ENCODE data around the gene SH3PXD2A. TPM values are rescaled to one million over a fixed set of nuclear protein-coding genes. Genes with fewer than 3 reads are reported as not detected.
A peak's percentile ranks its signal among the peaks of the same experiment; 100 is the strongest.

Gene SH3PXD2A
- total and polyA plus RNA-seq, 9 of the 15 experiments (the other 6 are each of a cell fraction or from before 2014, with no cell fraction given), result 0.41 to 9.3 (median 2.5) TPM

DNA sequence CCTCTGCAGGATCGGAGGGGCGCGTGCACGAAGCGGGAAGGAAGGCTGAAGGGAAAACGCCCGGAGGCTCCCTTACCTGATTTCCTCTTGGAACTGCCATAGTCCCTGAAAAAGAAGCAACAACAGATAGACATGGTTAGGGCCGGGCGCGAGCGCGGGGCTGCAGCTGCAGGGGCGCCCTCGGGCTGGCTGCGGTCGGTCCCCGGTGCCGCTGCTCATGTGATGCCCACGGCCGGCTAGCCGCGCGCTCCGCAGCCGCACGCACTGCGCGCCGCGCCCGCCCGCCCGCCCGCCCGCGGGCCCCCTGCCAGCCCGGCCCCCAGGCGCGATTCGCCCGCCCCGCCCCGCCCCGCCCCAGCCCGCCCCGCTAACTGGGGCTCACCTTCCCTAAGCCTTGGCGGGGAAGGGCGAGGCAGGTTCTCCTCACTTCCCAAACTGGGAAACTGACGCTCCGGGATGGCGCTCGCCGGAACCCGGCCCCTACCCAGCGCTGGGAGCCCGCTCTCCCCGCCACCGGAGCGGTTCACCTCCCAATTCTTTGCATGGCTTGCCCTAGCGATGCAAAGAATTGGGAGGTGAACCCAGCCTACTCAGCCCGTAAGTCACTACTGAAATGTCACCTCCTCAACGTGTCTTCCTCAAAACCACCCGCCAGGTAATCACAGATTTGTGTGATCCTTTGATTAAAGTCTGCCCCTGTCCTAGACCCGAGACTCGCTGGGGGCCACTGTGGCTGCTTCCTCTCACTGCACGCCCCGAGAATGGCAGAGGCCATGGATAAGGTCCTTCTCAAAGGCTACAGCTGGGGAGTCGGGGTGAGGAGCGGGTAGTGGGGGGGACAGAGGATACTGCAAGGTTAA, 162.2 kb downstream of the SH3PXD2A start:
- H2AFZ ChIP-seq (ENCODE audit: low read depth, low read length), result peak overlapping the region; percentile 77
- POLR2A ChIA-PET, result no interaction called here
- TF ChIP-seq ZNF766 (CRISPR knock-in tag; conservative IDR thresholded peaks at IDR 0.05) (no peak), ELF1 (tag; IDR thresholded peaks at IDR 0.05) (0 out of 2 replicates have a peak, but pooled peaks have one; percentile 20), BHLHE40 (IDR thresholded peaks at IDR 0.05; ENCODE audit: low read length) (no peak), POLR2G (IDR thresholded peaks at IDR 0.05; ENCODE audit: low read depth, low read length) (0 out of 2 replicates have a peak, but pooled peaks have one; percentile 28), CEBPG (CRISPR knock-in tag; IDR thresholded peaks at IDR 0.05) (no peak), CEBPG (tag; conservative IDR thresholded peaks at IDR 0.05 in 1 of 2, IDR thresholded peaks at IDR 0.05 in 1 of 2) (no peak), RCOR1 (IDR thresholded peaks at IDR 0.05; ENCODE audit: borderline replicate concordance in 1 of 2, low read depth in 2 of 2, low read length in 2 of 2) (no peak), PHF8 (IDR thresholded peaks at IDR 0.05; ENCODE audit: borderline replicate concordance, low read length) (peak; percentile 25; the same call in 1 of the 2 replicates), RBFOX2 (IDR thresholded peaks at IDR 0.05; ENCODE audit: low read depth, low read length) (peak; percentile 26; the same call in 1 of the 2 replicates)
- TF ChIP-seq, protein P1, sequence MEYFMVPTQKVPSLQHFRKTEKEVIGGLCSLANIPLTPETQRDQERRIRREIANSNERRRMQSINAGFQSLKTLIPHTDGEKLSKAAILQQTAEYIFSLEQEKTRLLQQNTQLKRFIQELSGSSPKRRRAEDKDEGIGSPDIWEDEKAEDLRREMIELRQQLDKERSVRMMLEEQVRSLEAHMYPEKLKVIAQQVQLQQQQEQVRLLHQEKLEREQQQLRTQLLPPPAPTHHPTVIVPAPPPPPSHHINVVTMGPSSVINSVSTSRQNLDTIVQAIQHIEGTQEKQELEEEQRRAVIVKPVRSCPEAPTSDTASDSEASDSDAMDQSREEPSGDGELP (CRISPR knock-in tag; IDR thresholded peaks at IDR 0.05; ENCODE audit: borderline replicate concordance), result peak; percentile 32; the same call in 1 of the 2 replicates
- TF ChIP-seq, protein P2, sequence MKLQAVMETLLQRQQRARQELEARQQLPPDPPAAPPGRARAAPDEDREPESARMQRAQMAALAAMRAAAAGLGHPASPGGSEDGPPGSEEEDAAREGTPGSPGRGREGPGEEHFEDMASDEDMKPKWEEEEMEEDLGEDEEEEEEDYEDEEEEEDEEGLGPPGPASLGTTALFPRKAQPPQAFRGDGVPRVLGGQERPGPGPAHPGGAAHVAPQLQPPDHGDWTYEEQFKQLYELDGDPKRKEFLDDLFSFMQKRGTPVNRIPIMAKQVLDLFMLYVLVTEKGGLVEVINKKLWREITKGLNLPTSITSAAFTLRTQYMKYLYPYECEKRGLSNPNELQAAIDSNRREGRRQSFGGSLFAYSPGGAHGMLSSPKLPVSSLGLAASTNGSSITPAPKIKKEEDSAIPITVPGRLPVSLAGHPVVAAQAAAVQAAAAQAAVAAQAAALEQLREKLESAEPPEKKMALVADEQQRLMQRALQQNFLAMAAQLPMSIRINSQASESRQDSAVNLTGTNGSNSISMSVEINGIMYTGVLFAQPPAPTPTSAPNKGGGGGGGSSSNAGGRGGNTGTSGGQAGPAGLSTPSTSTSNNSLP (IDR thresholded peaks at IDR 0.05; ENCODE audit: borderline replicate concordance, low read depth, low read length), result no peak
- TF ChIP-seq, protein P3, sequence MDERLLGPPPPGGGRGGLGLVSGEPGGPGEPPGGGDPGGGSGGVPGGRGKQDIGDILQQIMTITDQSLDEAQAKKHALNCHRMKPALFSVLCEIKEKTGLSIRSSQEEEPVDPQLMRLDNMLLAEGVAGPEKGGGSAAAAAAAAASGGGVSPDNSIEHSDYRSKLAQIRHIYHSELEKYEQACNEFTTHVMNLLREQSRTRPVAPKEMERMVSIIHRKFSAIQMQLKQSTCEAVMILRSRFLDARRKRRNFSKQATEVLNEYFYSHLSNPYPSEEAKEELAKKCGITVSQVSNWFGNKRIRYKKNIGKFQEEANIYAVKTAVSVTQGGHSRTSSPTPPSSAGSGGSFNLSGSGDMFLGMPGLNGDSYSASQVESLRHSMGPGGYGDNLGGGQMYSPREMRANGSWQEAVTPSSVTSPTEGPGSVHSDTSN (CRISPR knock-in tag; IDR thresholded peaks at IDR 0.05; ENCODE audit: low read depth), result no peak
- TF ChIP-seq, protein P3 (tag; conservative IDR thresholded peaks at IDR 0.05; ENCODE audit: low read depth), result no peak

More for the DNA sequence above, 162.2 kb downstream of the SH3PXD2A start:
- H3K27ac ChIP-seq (ENCODE audit: extremely low read depth, low read depth, low read length), result no peak overlapping the region
- CTCF ChIA-PET (ENCODE audit: low intra/inter-chr PET ratio), result no interaction called here
- H3K9me3 ChIP-seq (replicated peaks; ENCODE audit: control insufficient read depth, insufficient read depth, low read depth, low read length), result no peaks in the 10 kb centered on the region
- intact Hi-C loops (cut with micrococcal nuclease) (no loop called here), in situ Hi-C loops (cut with MboI) (no loop called here)
- no peaks in the 10 kb centered on the region; the same call in 1 of the 2 replicates for H4K20me1 ChIP-seq (replicated peaks; ENCODE audit: control insufficient read depth, insufficient read depth, low read length)
- peak overlapping the region; percentile 60 for H3K4me2 ChIP-seq (ENCODE audit: insufficient read depth, low read length)
- H3K4me3 ChIP-seq, result peak overlapping the region; percentile 34
- FAIRE-seq (no peak), ATAC-seq (peak; percentile 3; the same call in 1 of the 3 replicates), DNase-seq (ENCODE audit: extremely low read depth in 1 of 4, low spot score in 3 of 4) (peak; percentile 19 to 76 (median 66))
- BruUV-seq (replicated peaks), result no TSS peak
- peaks cover 44 to 50% of the 10 kb centered on the region in 2 experiments for H3K4me1 ChIP-seq (replicated peaks in 1 of 2; ENCODE audit: control insufficient read depth in 2 of 2, insufficient read depth in 2 of 2, low read length in 2 of 2)
- H3K27me3 ChIP-seq (ENCODE audit: control insufficient read depth in 2 of 2, insufficient read depth in 2 of 2, low read length in 2 of 2), result no peaks in the 10 kb centered on the region
- 7% methylated on average over 28 of the region's 69 CpGs for WGBS (ENCODE audit: insufficient coverage, low coverage, missing lambda C conversion rate)
- no peaks in the 10 kb centered on the region; the same call in 2 of the 3 replicates for H3K79me2 ChIP-seq (ENCODE audit: control insufficient read depth, insufficient read depth, low read length)
- H3K9ac ChIP-seq (ENCODE audit: insufficient read depth in 1 of 2, low read depth in 2 of 2, low read length in 2 of 2), result peak overlapping the region in 1 of 2 experiments; percentile 83; a peak in 2 of 4 replicates
- H3K36me3 ChIP-seq (ENCODE audit: control insufficient read depth, insufficient read depth, low read length), result no peaks in the 10 kb centered on the region
- no peaks in the 10 kb centered on the region for H3K9me1 ChIP-seq (ENCODE audit: control insufficient read depth, insufficient read depth, low read length)

Measured in K562 (cell line).